Stomach (tissue), 9 donors: Measurements from ENCODE around the gene KLF17. TPM values are rescaled to one million over a fixed set of nuclear protein-coding genes. Genes with fewer than 3 reads are reported as not detected.
"Not testable (repeated sequence)": the region's sequence is repeated elsewhere in the genome, so short reads cannot be mapped to it uniquely, and the experiment has no call there.

Experiments
- DNase-seq, 2 donors: peaks; one replicate each; pipeline versions ENCODE4 v3.0.0 to v3.0.0-alpha.2; 2013 to 2019
- H3K27ac ChIP-seq, 5 donors: fragments of 200-600 bp in 4 of 5; sonication (generic) in 4 of 5; one replicate each; pipeline ENCODE4 v1.5.1; 2013 to 2019; ENCODE audit warnings: mild to moderate bottlenecking in 1 of 5, moderate library complexity in 1 of 5
- H3K27me3 ChIP-seq, 3 donors: fragments of 200-600 bp; sonication (generic); one replicate each; pipeline ENCODE4 v1.5.1; 2017 to 2019; ENCODE audit warnings: mixed run types in 1 of 3
- H3K36me3 ChIP-seq, 4 donors: fragments of 200-600 bp; sonication (generic); 1 replicate in 3 of 4; 2 replicates in 1 of 4; pipeline ENCODE4 v1.5.1; 2016 to 2019
- H3K4me1 ChIP-seq, 4 donors: fragments of 200-600 bp; sonication (generic); one replicate each; pipeline ENCODE4 v1.5.1; 2016 to 2019
- H3K4me3 ChIP-seq, 4 donors: fragments of 200-600 bp; sonication (generic) in 3 of 4; one replicate each; pipeline ENCODE4 v1.5.1; 2016 to 2019; ENCODE audit warnings: mild to moderate bottlenecking in 1 of 4
- H3K9me3 ChIP-seq, 4 donors: fragments of 200-600 bp; sonication (generic); one replicate each; pipeline ENCODE4 v1.5.1; 2016 to 2019
- CTCF ChIP-seq, 7 experiments: fragments of 450-650 bp in 4 of 7; fragments of 200-600 bp in 3 of 7; sonication (generic) in 3 of 7; IDR thresholded peaks; one replicate each; pipeline ENCODE4 v1.5.1; 2016 to 2019; ENCODE audit warnings: antibody characterized with exemption in 7 of 7, control low read depth in 2 of 7, mild to moderate bottlenecking in 1 of 7
- EP300 ChIP-seq: sonication (generic); formaldehyde crosslinking; IDR thresholded peaks from one replicate; pipeline ENCODE4 v1.6.1; 2017; ENCODE audit warnings: antibody characterized with exemption
- POLR2A ChIP-seq, 4 donors: fragments of 450-650 bp; IDR thresholded peaks; one replicate each; pipeline ENCODE4 v1.6.1; 2016; ENCODE audit warnings: antibody characterized with exemption in 4 of 4, control low read depth in 2 of 4, mild to moderate bottlenecking in 1 of 4, moderate library complexity in 1 of 4
- POLR2AphosphoS5 ChIP-seq, 3 donors: sonication (generic); formaldehyde crosslinking; IDR thresholded peaks; one replicate each; pipeline ENCODE4 v1.6.1; 2016; ENCODE audit warnings: antibody characterized with exemption in 3 of 3
- WGBS, 5 donors: extraction: QIAGEN DNeasy Blood & Tissue Kit in 3 of 5; methylation state at CpG; one replicate each; pipeline versions ENCODE4 v1.1.5 to v1.1.7; 2013 to 2018; 5-methylcytosine and 5-hydroxymethylcytosine counted together
- intact Hi-C: fragments of 100-400 bp; cut with DNase I; formaldehyde crosslinking; loops from one replicate; pipeline ENCODE4 v1.15.1; 2023; ENCODE audit warnings: low total_unique reads
- polyA plus RNA-seq, 3 donors: library from polyadenylated mRNA; stranded (reverse); fragments of 200-250 nt; gene quantifications; one replicate each; pipeline ENCODE4 v1.2.3, GENCODE V29; 2013
- total RNA-seq, 5 donors: library from RNA; depleted of rRNA; stranded (reverse); fragments of >200 nt; gene quantifications; one replicate each; pipeline versions ENCODE4 v1.1.0 to v1.2.3, GENCODE V29; 2014 to 2016
- donor health status: healthy with polysubstance abuse.
- donor health status: Bipolar disorder and iron deficiency.
- donor health status: healthy.

Gene KLF17
- total and polyA plus RNA-seq, 8 donors, result 0.25 TPM; not detected in 7

- 78 to 83% (median 81%) methylated on average over 7 of the region's 7 CpGs for WGBS, 5 donors
Observed at GRCh38 chr1:44114098-44114497, 4.5 kb upstream of the KLF17 start.

DNA sequence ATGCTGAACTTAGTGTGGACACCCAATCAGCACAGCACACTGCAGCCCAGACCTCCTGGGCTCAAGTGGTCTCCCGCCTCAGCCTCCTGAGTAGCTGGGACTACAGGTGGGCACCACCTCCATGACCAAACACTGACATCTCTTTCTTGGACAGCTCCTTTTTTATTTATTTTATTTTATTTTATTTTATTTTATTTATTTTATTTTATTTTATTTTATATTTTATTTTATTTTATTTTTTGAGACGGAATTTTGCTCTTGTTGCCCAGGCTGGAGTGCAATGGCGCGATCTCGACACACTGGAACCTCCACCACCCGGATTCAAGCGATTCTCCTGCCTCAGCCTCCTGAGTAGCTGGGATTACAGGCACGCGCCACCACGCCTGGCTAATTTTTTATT lies 1.3 kb upstream of the KLF17 start:
- 95 to 98% (median 97%) methylated on average over 10 of the region's 10 CpGs for WGBS, 5 donors
- H3K4me3 ChIP-seq, H3K9me3 ChIP-seq, H3K4me1 ChIP-seq, H3K36me3 ChIP-seq, H3K27ac ChIP-seq, DNase-seq, intact Hi-C loops: not testable (repeated sequence)
- peaks cover 0 to 11% (median 0%) of the 10 kb centered on the region in 3 donors for H3K27me3 ChIP-seq

More at GRCh38 chr1:44114098-44114497, 4.5 kb upstream of the KLF17 start:
- no peak for DNase-seq
- H3K27me3 ChIP-seq, result peaks cover 0 to 9% (median 0%) of the 10 kb centered on the region in 3 donors
- no peak overlapping the region for H3K4me3 ChIP-seq
- H3K4me1 ChIP-seq, result no peaks in the 10 kb centered on the region
- no peaks in the 10 kb centered on the region for H3K36me3 ChIP-seq
- TF ChIP-seq CTCF (IDR thresholded peaks at IDR 0.05) (no peak), EP300 (no peak), POLR2AphosphoS5 (IDR thresholded peaks at IDR 0.05) (no peak), POLR2A (IDR thresholded peaks at IDR 0.05) (no peak)
- no peak overlapping the region for H3K27ac ChIP-seq
- no peaks in the 10 kb centered on the region for H3K9me3 ChIP-seq
- intact Hi-C loops, result no loop called here

DNA sequence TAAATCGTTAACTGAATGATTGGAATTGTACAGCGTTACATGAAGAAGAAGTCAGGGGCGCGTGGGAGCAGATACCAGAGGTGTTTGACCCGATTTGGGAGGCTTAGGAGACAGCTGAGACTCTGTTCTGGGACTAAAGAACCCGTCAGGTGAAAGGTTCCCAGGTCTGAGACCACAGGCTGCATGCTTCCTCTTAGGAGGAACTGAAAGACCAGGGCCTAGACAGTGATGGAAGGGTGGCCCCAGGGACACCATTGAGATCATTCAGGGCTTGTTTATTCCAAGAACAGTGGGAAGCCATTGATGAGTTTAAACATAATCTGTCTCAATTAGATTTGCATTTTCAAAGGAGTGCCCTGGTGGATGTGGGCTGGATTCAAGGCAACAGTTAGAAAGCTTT lies 904 bp downstream of the KLF17 start:
- no peaks in the 10 kb centered on the region for H3K36me3 ChIP-seq
- H3K4me1 ChIP-seq, result no peaks in the 10 kb centered on the region
- peaks cover 0 to 24% (median 0%) of the 10 kb centered on the region in 3 donors for H3K27me3 ChIP-seq
- WGBS, 5 donors, result 78 to 89% (median 81%) methylated on average over 6 of the region's 6 CpGs
- intact Hi-C loops, result no loop called here
- DNase-seq, result no peak
- TF ChIP-seq POLR2AphosphoS5 (IDR thresholded peaks at IDR 0.05) (no peak), EP300 (no peak), CTCF (IDR thresholded peaks at IDR 0.05) (no peak), POLR2A (IDR thresholded peaks at IDR 0.05) (no peak)
- H3K4me3 ChIP-seq, result no peak overlapping the region
- no peak overlapping the region for H3K27ac ChIP-seq
- no peaks in the 10 kb centered on the region for H3K9me3 ChIP-seq

GRCh38 chr1:44120398-44120949 lies 1.9 kb downstream of the KLF17 start:
- H3K27me3 ChIP-seq, result peaks cover 0 to 26% (median 0%) of the 10 kb centered on the region in 3 donors
- TF ChIP-seq EP300 (no peak), CTCF (IDR thresholded peaks at IDR 0.05) (no peak), POLR2A (IDR thresholded peaks at IDR 0.05) (no peak), POLR2AphosphoS5 (IDR thresholded peaks at IDR 0.05) (no peak)
- no peak overlapping the region for H3K27ac ChIP-seq
- no peaks in the 10 kb centered on the region for H3K4me1 ChIP-seq
- no peaks in the 10 kb centered on the region for H3K36me3 ChIP-seq
- DNase-seq, result no peak
- H3K9me3 ChIP-seq, result no peaks in the 10 kb centered on the region
- no peak overlapping the region for H3K4me3 ChIP-seq
- intact Hi-C loops, result no loop called here
- 73 to 78% (median 75%) methylated on average over 5 of the region's 5 CpGs for WGBS, 5 donors
